ENCODE measurements around the gene PDE8A.

The PDE8A gene

DNA sequence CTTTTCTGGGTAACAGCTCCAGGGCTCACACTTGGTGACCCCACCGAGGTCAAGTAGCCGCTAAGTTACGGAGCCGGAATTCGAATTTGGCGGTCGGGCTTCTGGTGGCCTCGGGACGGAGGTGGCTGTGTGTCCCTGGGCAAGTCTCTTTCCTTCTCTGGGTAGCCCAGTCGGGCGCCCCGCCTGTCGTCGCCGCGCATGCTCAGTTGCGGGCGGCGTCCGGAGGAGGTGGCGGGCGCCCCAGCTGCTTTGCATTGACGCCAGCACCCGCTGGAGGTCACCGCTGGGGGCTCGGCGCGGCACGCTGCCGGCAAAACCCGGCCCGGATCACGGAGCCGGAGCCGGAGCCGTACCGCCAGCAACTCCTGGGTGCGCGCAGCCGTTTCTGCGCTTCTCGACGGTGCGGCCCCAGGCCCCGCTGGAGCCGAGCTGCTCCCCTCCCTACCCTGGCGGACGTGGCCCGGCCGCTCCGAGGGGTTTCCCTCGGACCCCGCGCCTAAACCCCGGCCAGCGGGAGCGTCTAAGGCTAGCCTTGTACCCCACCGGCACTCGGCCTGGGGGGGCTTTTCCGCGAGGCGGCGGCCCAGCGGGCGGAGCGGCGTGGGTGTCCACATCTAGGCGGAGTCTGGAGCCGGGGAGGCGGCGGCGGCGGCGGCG, 474 bp upstream of the PDE8A start (continued):
- TF ChIP-seq, protein P1, sequence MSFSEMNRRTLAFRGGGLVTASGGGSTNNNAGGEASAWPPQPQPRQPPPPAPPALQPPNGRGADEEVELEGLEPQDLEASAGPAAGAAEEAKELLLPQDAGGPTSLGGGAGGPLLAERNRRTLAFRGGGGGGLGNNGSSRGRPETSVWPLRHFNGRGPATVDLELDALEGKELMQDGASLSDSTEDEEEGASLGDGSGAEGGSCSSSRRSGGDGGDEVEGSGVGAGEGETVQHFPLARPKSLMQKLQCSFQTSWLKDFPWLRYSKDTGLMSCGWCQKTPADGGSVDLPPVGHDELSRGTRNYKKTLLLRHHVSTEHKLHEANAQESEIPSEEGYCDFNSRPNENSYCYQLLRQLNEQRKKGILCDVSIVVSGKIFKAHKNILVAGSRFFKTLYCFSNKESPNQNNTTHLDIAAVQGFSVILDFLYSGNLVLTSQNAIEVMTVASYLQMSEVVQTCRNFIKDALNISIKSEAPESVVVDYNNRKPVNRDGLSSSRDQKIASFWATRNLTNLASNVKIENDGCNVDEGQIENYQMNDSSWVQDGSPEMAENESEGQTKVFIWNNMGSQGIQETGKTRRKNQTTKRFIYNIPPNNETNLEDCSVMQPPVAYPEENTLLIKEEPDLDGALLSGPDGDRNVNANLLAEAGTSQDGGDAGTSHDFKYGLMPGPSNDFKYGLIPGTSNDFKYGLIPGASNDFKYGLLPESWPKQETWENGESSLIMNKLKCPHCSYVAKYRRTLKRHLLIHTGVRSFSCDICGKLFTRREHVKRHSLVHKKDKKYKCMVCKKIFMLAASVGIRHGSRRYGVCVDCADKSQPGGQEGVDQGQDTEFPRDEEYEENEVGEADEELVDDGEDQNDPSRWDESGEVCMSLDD (tag by site-specific recombination; IDR thresholded peaks at IDR 0.05): peak; percentile 97
- TF ChIP-seq ZNF777 (tag by site-specific recombination; IDR thresholded peaks at IDR 0.05; ENCODE audit: borderline replicate concordance) (peak; percentile 97; the same call in 1 of the 2 replicates), ZNF184 (tag by site-specific recombination; IDR thresholded peaks at IDR 0.05) (0 out of 2 replicates have a peak, but pooled peaks have one; percentile 60), ZBTB6 (tag by site-specific recombination; IDR thresholded peaks at IDR 0.05) (peak; percentile 88), KLF10 (tag by site-specific recombination; IDR thresholded peaks at IDR 0.05) (peak; percentile 100), ZNF558 (tag by site-specific recombination; IDR thresholded peaks at IDR 0.05) (no peak), ZNF473 (tag by site-specific recombination; IDR thresholded peaks at IDR 0.05) (no peak), ZSCAN5A (tag by site-specific recombination; IDR thresholded peaks at IDR 0.05) (peak; percentile 99), ZNF2 (tag by site-specific recombination; IDR thresholded peaks at IDR 0.05) (peak; percentile 98), SP3 (tag by site-specific recombination; IDR thresholded peaks at IDR 0.05) (peak; percentile 78), ZNF391 (tag by site-specific recombination; IDR thresholded peaks at IDR 0.05; ENCODE audit: borderline replicate concordance, low read depth) (peak; percentile 95), ZNF571 (tag by site-specific recombination; IDR thresholded peaks at IDR 0.05) (no peak), ZNF211 (tag by site-specific recombination; IDR thresholded peaks at IDR 0.05; ENCODE audit: low read depth) (no peak), ZFP69B (tag by site-specific recombination; IDR thresholded peaks at IDR 0.05) (peak; percentile 63), ZNF830 (tag by site-specific recombination; IDR thresholded peaks at IDR 0.05; ENCODE audit: low read depth) (no peak), ZNF350 (tag by site-specific recombination; IDR thresholded peaks at IDR 0.05) (no peak), ZNF157 (tag by site-specific recombination; IDR thresholded peaks at IDR 0.05) (no peak), ZNF37A (tag by site-specific recombination; IDR thresholded peaks at IDR 0.05) (no peak), HIC1 (tag by site-specific recombination; IDR thresholded peaks at IDR 0.05) (peak; percentile 67), ZNF585B (tag by site-specific recombination; IDR thresholded peaks at IDR 0.05) (no peak), ZNF133 (tag by site-specific recombination; IDR thresholded peaks at IDR 0.05) (no peak), YY1 (tag by site-specific recombination; IDR thresholded peaks at IDR 0.05) (peak; percentile 70), ZNF155 (tag by site-specific recombination; IDR thresholded peaks at IDR 0.05) (no peak)
- TF ChIP-seq, protein P2, sequence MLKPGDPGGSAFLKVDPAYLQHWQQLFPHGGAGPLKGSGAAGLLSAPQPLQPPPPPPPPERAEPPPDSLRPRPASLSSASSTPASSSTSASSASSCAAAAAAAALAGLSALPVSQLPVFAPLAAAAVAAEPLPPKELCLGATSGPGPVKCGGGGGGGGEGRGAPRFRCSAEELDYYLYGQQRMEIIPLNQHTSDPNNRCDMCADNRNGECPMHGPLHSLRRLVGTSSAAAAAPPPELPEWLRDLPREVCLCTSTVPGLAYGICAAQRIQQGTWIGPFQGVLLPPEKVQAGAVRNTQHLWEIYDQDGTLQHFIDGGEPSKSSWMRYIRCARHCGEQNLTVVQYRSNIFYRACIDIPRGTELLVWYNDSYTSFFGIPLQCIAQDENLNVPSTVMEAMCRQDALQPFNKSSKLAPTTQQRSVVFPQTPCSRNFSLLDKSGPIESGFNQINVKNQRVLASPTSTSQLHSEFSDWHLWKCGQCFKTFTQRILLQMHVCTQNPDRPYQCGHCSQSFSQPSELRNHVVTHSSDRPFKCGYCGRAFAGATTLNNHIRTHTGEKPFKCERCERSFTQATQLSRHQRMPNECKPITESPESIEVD (tag by site-specific recombination; IDR thresholded peaks at IDR 0.05): no peak; the same call in 1 of the 2 replicates
- TF ChIP-seq, protein P3, sequence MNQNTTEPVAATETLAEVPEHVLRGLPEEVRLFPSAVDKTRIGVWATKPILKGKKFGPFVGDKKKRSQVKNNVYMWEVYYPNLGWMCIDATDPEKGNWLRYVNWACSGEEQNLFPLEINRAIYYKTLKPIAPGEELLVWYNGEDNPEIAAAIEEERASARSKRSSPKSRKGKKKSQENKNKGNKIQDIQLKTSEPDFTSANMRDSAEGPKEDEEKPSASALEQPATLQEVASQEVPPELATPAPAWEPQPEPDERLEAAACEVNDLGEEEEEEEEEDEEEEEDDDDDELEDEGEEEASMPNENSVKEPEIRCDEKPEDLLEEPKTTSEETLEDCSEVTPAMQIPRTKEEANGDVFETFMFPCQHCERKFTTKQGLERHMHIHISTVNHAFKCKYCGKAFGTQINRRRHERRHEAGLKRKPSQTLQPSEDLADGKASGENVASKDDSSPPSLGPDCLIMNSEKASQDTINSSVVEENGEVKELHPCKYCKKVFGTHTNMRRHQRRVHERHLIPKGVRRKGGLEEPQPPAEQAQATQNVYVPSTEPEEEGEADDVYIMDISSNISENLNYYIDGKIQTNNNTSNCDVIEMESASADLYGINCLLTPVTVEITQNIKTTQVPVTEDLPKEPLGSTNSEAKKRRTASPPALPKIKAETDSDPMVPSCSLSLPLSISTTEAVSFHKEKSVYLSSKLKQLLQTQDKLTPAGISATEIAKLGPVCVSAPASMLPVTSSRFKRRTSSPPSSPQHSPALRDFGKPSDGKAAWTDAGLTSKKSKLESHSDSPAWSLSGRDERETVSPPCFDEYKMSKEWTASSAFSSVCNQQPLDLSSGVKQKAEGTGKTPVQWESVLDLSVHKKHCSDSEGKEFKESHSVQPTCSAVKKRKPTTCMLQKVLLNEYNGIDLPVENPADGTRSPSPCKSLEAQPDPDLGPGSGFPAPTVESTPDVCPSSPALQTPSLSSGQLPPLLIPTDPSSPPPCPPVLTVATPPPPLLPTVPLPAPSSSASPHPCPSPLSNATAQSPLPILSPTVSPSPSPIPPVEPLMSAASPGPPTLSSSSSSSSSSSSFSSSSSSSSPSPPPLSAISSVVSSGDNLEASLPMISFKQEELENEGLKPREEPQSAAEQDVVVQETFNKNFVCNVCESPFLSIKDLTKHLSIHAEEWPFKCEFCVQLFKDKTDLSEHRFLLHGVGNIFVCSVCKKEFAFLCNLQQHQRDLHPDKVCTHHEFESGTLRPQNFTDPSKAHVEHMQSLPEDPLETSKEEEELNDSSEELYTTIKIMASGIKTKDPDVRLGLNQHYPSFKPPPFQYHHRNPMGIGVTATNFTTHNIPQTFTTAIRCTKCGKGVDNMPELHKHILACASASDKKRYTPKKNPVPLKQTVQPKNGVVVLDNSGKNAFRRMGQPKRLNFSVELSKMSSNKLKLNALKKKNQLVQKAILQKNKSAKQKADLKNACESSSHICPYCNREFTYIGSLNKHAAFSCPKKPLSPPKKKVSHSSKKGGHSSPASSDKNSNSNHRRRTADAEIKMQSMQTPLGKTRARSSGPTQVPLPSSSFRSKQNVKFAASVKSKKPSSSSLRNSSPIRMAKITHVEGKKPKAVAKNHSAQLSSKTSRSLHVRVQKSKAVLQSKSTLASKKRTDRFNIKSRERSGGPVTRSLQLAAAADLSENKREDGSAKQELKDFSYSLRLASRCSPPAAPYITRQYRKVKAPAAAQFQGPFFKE (tag by site-specific recombination; IDR thresholded peaks at IDR 0.05; ENCODE audit: borderline replicate concordance): 0 out of 2 replicates have a peak, but pooled peaks have one; percentile 30
